Thyroid gland (tissue), 4 donors: Measurements from ENCODE around the gene MTA1.

ENCODE experiments used
- CTCF ChIP-seq, 6 experiments: fragments of 200-600 bp in 3 of 6; fragments of 450-650 bp in 3 of 6; sonication (generic) in 3 of 6; IDR thresholded peaks; one replicate each; pipeline ENCODE4 v1.5.1; 2016 to 2019; ENCODE audit warnings: antibody characterized with exemption in 6 of 6, mild to moderate bottlenecking in 2 of 6, inconsistent platforms in 1 of 6, moderate library complexity in 1 of 6
- POLR2A ChIP-seq, 2 donors: fragments of 450-650 bp; IDR thresholded peaks; one replicate each; pipeline ENCODE4 v1.6.1; 2017; ENCODE audit warnings: antibody characterized with exemption in 2 of 2, mild to moderate bottlenecking in 2 of 2, moderate library complexity in 1 of 2

GRCh38 chr14:105427936-105428485, 8.4 kb downstream of the MTA1 start:
- no peak for TF ChIP-seq CTCF (IDR thresholded peaks at IDR 0.05)
- no peak for TF ChIP-seq POLR2A (IDR thresholded peaks at IDR 0.05)
